Astrocyte (in vitro differentiated cells and primary cell): ENCODE measurements around the gene PTK6.

Source experiments
- EZH2 ChIP-seq: IDR thresholded peaks from 2 replicates; pipeline ENCODE4 v1.6.1; 2012; ENCODE audit warnings: mild to moderate bottlenecking, low read length, inconsistent platforms; ENCODE audit not compliant: insufficient read depth
- TF ChIP-seq, protein P1 (sequence below): IDR thresholded peaks from 2 replicates; pipeline ENCODE4 v1.5.1; 2011; ENCODE audit warnings: low read depth, mild to moderate bottlenecking, inconsistent platforms, low read length, moderate library complexity; ENCODE audit not compliant: insufficient read depth

DNA sequence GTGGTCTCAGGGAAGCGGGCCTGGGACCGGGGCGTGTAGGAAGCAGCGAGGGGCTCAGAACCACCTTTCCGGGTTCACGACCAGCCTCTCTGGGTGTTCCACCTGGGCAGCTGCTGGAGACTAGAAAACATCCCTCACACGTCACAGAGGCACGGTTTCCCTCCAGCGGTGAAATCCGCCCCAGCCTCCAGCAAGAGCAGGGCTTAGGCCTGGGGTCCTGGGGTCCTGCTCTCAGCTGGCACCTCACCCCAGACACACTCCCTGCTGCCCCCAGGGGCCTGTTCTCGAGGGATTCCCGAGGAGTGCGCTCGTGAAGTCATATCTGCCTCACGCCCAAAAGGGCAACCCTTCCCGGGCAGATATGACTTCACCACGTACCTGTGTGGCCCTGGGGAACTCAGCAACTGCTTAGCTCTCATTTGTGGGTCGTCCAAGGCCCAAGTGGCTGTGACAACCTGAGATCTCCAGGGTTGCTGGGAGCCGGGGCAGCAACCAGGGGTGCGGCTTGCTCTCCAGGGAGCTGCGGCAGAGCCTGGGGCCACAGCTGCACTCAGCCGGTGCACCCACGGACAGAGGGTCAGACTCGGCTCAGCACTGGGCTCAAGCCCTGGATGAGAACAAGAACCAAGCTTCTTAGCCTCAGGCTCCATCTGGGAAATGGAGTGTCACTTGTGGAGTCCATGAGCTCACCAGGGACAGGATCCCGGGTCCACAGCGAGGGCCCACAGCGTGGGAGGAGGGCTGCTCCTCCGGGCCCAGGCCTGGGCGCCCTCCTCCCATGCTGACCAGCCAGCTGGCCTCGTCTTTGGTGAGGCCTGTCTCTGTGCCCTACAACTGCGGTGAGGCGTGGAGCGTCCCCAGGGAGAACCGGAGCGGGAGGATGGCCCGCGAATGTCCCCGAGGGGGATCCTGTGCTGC, 17.4 kb upstream of the PTK6 start:
- TF ChIP-seq, protein P1, sequence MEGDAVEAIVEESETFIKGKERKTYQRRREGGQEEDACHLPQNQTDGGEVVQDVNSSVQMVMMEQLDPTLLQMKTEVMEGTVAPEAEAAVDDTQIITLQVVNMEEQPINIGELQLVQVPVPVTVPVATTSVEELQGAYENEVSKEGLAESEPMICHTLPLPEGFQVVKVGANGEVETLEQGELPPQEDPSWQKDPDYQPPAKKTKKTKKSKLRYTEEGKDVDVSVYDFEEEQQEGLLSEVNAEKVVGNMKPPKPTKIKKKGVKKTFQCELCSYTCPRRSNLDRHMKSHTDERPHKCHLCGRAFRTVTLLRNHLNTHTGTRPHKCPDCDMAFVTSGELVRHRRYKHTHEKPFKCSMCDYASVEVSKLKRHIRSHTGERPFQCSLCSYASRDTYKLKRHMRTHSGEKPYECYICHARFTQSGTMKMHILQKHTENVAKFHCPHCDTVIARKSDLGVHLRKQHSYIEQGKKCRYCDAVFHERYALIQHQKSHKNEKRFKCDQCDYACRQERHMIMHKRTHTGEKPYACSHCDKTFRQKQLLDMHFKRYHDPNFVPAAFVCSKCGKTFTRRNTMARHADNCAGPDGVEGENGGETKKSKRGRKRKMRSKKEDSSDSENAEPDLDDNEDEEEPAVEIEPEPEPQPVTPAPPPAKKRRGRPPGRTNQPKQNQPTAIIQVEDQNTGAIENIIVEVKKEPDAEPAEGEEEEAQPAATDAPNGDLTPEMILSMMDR = no peak
- peak; percentile 7 for TF ChIP-seq EZH2
